ENCODE data around the gene CCDC63. TPM values are rescaled to one million over a fixed set of nuclear protein-coding genes. Genes with fewer than 3 reads are reported as not detected.

Gene CCDC63
- polyA plus RNA-seq, 3 donors: 0.22 TPM; not detected in 2

GRCh38 chr12:110824342-110824741, 22.4 kb upstream of the CCDC63 start:
- Mint-ChIP-seq H3K27me3 (ENCODE audit: low read depth in 3 of 3) (peaks cover 2 to 6% (median 6%) of the 10 kb centered on the region in 3 donors), H3K4me1 (peaks cover 11% of the 10 kb centered on the region), H3K36me3 (no peaks in the 10 kb centered on the region), H3K9me3 (peaks cover 2 to 10% (median 4%) of the 10 kb centered on the region in 7 donors), H3K27ac (no peak overlapping the region), H3K4me3 (no peak overlapping the region)
- Histone ChIP-seq H3K9ac (ENCODE audit: insufficient read depth, low read length, poor library complexity, severe bottlenecking) (no peak overlapping the region), H3K36me3 (replicated peaks in 1 of 2; ENCODE audit: control insufficient read depth in 1 of 2, insufficient read depth in 2 of 2, low read length in 2 of 2) (no peaks in the 10 kb centered on the region), H2AFZ (ENCODE audit: insufficient read depth, low read depth, low read length, poor library complexity, severe bottlenecking) (no peak overlapping the region), H3K79me2 (ENCODE audit: insufficient read depth, low read length) (no peaks in the 10 kb centered on the region), H3K4me1 (ENCODE audit: control insufficient read depth in 1 of 2, insufficient read depth in 2 of 2, low read length in 2 of 2) (peaks cover 0 to 9% of the 10 kb centered on the region in 2 donors), H4K20me1 (ENCODE audit: insufficient read depth, low read length) (no peaks in the 10 kb centered on the region), H3K27ac (ENCODE audit: low read depth in 1 of 2, low read length in 2 of 2) (no peak overlapping the region), H3K27me3 (ENCODE audit: control insufficient read depth in 2 of 2, insufficient read depth in 2 of 2, low read length in 2 of 2) (no peaks in the 10 kb centered on the region), H3K4me3 (replicated peaks in 1 of 3; ENCODE audit: low read depth in 2 of 3, low read length in 3 of 3) (no peak overlapping the region), H3K9me3 (replicated peaks in 1 of 2; ENCODE audit: control insufficient read depth in 1 of 2, insufficient read depth in 1 of 2, low read length in 2 of 2) (no peaks in the 10 kb centered on the region), H3K4me2 (replicated peaks; ENCODE audit: extremely low read depth, low read length, poor library complexity, severe bottlenecking) (no peak overlapping the region)
- intact Hi-C loops (cut with micrococcal nuclease): loop anchor here in 1 of 2 donors (10.0 kb wide), 1 partner anchor 370 kb away; the partner anchor contains the start of gene ARPC3
- 83% methylated on average over 2 of the region's 2 CpGs for WGBS (ENCODE audit: insufficient coverage)
- no peak for TF ChIP-seq CTCF (IDR thresholded peaks at IDR 0.05)
- no peak for DNase-seq

- intact Hi-C loops (cut with micrococcal nuclease): loop anchor here (5.0 to 10.0 kb wide), 2 partner anchors 371 to 373 kb away; partner anchors contain the start of gene ARPC3 (in 2 of the 2)
- TF ChIP-seq CTCF (IDR thresholded peaks at IDR 0.05): no peak
- H3K27ac Mint-ChIP-seq: peak overlapping the region in 2 of 7 donors; percentile 50 to 51
- H3K4me3 Mint-ChIP-seq: no peak overlapping the region
- H3K9me3 Mint-ChIP-seq: peaks cover 0 to 12% (median 4%) of the 10 kb centered on the region in 7 donors
- H3K27me3 Mint-ChIP-seq (ENCODE audit: low read depth in 3 of 3): peaks cover 2 to 7% (median 6%) of the 10 kb centered on the region in 3 donors
- Histone ChIP-seq H3K27me3 (ENCODE audit: control insufficient read depth in 2 of 2, insufficient read depth in 2 of 2, low read length in 2 of 2) (no peaks in the 10 kb centered on the region), H3K9me3 (replicated peaks in 1 of 2; ENCODE audit: control insufficient read depth in 1 of 2, insufficient read depth in 1 of 2, low read length in 2 of 2) (no peaks in the 10 kb centered on the region), H3K4me1 (ENCODE audit: control insufficient read depth in 1 of 2, insufficient read depth in 2 of 2, low read length in 2 of 2) (peaks cover 0 to 6% of the 10 kb centered on the region in 2 donors), H3K9ac (ENCODE audit: insufficient read depth, low read length, poor library complexity, severe bottlenecking) (no peak overlapping the region), H3K79me2 (ENCODE audit: insufficient read depth, low read length) (no peaks in the 10 kb centered on the region), H2AFZ (ENCODE audit: insufficient read depth, low read depth, low read length, poor library complexity, severe bottlenecking) (no peak overlapping the region), H3K4me3 (replicated peaks in 1 of 3; ENCODE audit: low read depth in 2 of 3, low read length in 3 of 3) (no peak overlapping the region), H3K36me3 (replicated peaks in 1 of 2; ENCODE audit: control insufficient read depth in 1 of 2, insufficient read depth in 2 of 2, low read length in 2 of 2) (no peaks in the 10 kb centered on the region), H3K4me2 (replicated peaks; ENCODE audit: extremely low read depth, low read length, poor library complexity, severe bottlenecking) (no peak overlapping the region), H3K27ac (ENCODE audit: low read depth in 1 of 2, low read length in 2 of 2) (no peak overlapping the region), H4K20me1 (ENCODE audit: insufficient read depth, low read length) (no peaks in the 10 kb centered on the region)
- no peak for DNase-seq
- peaks cover 8% of the 10 kb centered on the region for H3K4me1 Mint-ChIP-seq
- WGBS (ENCODE audit: insufficient coverage): 100% methylated on average over 3 of the region's 4 CpGs
- no peaks in the 10 kb centered on the region for H3K36me3 Mint-ChIP-seq
Measured at GRCh38 chr12:110825530-110825929, 21.3 kb upstream of the CCDC63 start.

Data from CD14-positive monocyte (primary cell).